CD8-positive, alpha-beta memory T cell (primary cell): ENCODE results near the gene SLCO1C1. TPM values are rescaled to one million over a fixed set of nuclear protein-coding genes. Genes with fewer than 3 reads are reported as not detected.

ENCODE experiments used
- CTCF ChIA-PET: fragments of 350-600 bp; sonication (Branson Sonifier 250); formaldehyde crosslinking; loops from one replicate; lab custom pipeline; 2021; ENCODE audit warnings: antibody characterized with exemption; lab: Charles Lee
- POLR2A ChIA-PET: fragments of 350-600 bp; sonication (Branson Sonifier 250); formaldehyde crosslinking; loops from one replicate; lab custom pipeline; 2021; ENCODE audit warnings: antibody characterized with exemption; lab: Charles Lee
- DNase-seq, 5 donors: peaks; one replicate each; pipeline versions ENCODE4 v3.0.0 to v3.0.0-alpha.2; 2020 to 2022; ENCODE audit warnings: mixed read lengths in 1 of 5
- H3K27ac ChIP-seq: one replicate; pipeline ENCODE4 v1.7.0; 2013; ENCODE audit warnings: low read depth, mild to moderate bottlenecking, low read length, moderate library complexity
- H3K27me3 ChIP-seq: 2 replicates; pipeline ENCODE4 v1.7.0; 2013; ENCODE audit warnings: low read length, mild to moderate bottlenecking; ENCODE audit not compliant: insufficient read depth, poor library complexity, severe bottlenecking
- H3K36me3 ChIP-seq: 2 replicates; pipeline ENCODE4 v1.7.0; 2013; ENCODE audit warnings: mild to moderate bottlenecking, low read length, moderate library complexity; ENCODE audit not compliant: insufficient read depth
- H3K4me1 ChIP-seq: 2 replicates; pipeline ENCODE4 v1.7.0; 2013; ENCODE audit warnings: mild to moderate bottlenecking, low read length, moderate library complexity; ENCODE audit not compliant: insufficient read depth
- H3K4me3 ChIP-seq: 2 replicates; pipeline ENCODE4 v1.7.0; 2013; ENCODE audit warnings: mild to moderate bottlenecking, low read length
- H3K9me3 ChIP-seq: 2 replicates; pipeline ENCODE4 v1.7.0; 2013; ENCODE audit warnings: mild to moderate bottlenecking, low read length
- H3K27ac Mint-ChIP-seq, 8 donors: one replicate each; pipeline ENCODE4 v1.8.0; 2020 to 2021; ENCODE audit warnings: mixed read lengths in 8 of 8, mild to moderate bottlenecking in 6 of 8, inconsistent platforms in 3 of 8, moderate library complexity in 3 of 8
- H3K27me3 Mint-ChIP-seq, 2 donors: one replicate each; pipeline ENCODE4 v1.8.0; 2020 to 2021; ENCODE audit warnings: mixed read lengths in 2 of 2, mild to moderate bottlenecking in 1 of 2, moderate library complexity in 1 of 2
- H3K36me3 Mint-ChIP-seq, 3 donors: one replicate each; pipeline ENCODE4 v1.8.0; 2020 to 2021; ENCODE audit warnings: mixed read lengths in 3 of 3, inconsistent platforms in 1 of 3, mild to moderate bottlenecking in 1 of 3
- H3K4me1 Mint-ChIP-seq, 3 donors: one replicate each; pipeline ENCODE4 v1.8.0; 2020 to 2021; ENCODE audit warnings: mixed read lengths in 3 of 3, inconsistent platforms in 1 of 3, mild to moderate bottlenecking in 1 of 3
- H3K4me3 Mint-ChIP-seq, 7 donors: one replicate each; pipeline ENCODE4 v1.8.0; 2020 to 2021; ENCODE audit warnings: mixed read lengths in 7 of 7, mild to moderate bottlenecking in 6 of 7, moderate library complexity in 4 of 7, inconsistent platforms in 2 of 7
- H3K9me3 Mint-ChIP-seq, 5 donors: one replicate each; pipeline ENCODE4 v1.8.0; 2020 to 2022; ENCODE audit warnings: mixed read lengths in 5 of 5, mild to moderate bottlenecking in 3 of 5, moderate library complexity in 2 of 5, inconsistent platforms in 1 of 5
- polyA plus RNA-seq: library from polyadenylated mRNA; unstranded; fragments of 300-500 nt; fragmentation: Illumina TruSeq; gene quantifications from one replicate; pipeline ENCODE4 v1.2.3, GENCODE V29; 2021
- total RNA-seq, 2 experiments: library from RNA; stranded (reverse); gene quantifications; one replicate each; pipeline ENCODE4 v1.2.3, GENCODE V29; 2021

Gene SLCO1C1
- total and polyA plus RNA-seq, 3 experiments from 2014 or later: not detected

- Mint-ChIP-seq H3K4me1 (no peaks in the 10 kb centered on the region), H3K27me3 (no peaks in the 10 kb centered on the region), H3K9me3 (peaks cover 0 to 4% (median 0%) of the 10 kb centered on the region in 5 donors), H3K36me3 (no peaks in the 10 kb centered on the region), H3K4me3 (no peak overlapping the region), H3K27ac (no peak overlapping the region)
- ChIA-PET CTCF (no interaction called here), POLR2A (no interaction called here)
- H3K9me3 ChIP-seq: no peaks in the 10 kb centered on the region
- H3K4me1 ChIP-seq: no peaks in the 10 kb centered on the region
- no peaks in the 10 kb centered on the region for H3K36me3 ChIP-seq
- no peak overlapping the region for H3K4me3 ChIP-seq
- DNase-seq: no peak
- H3K27ac ChIP-seq: no peak overlapping the region
- no peaks in the 10 kb centered on the region for H3K27me3 ChIP-seq
Measured at GRCh38 chr12:20701106-20701505, 6.0 kb downstream of the SLCO1C1 start.

GRCh38 chr12:20704860-20705259 lies 9.7 kb downstream of the SLCO1C1 start:
- Histone ChIP-seq H3K4me3 (no peak overlapping the region), H3K27ac (no peak overlapping the region), H3K9me3 (no peaks in the 10 kb centered on the region), H3K36me3 (no peaks in the 10 kb centered on the region), H3K4me1 (no peaks in the 10 kb centered on the region), H3K27me3 (no peaks in the 10 kb centered on the region)
- Mint-ChIP-seq H3K36me3 (no peaks in the 10 kb centered on the region), H3K27ac (no peak overlapping the region), H3K4me1 (no peaks in the 10 kb centered on the region), H3K9me3 (peaks cover 0 to 7% (median 0%) of the 10 kb centered on the region in 5 donors), H3K4me3 (no peak overlapping the region), H3K27me3 (no peaks in the 10 kb centered on the region)
- POLR2A ChIA-PET: no interaction called here
- CTCF ChIA-PET: no interaction called here
- no peak for DNase-seq

GRCh38 chr12:20711846-20712245 lies 16.7 kb downstream of the SLCO1C1 start:
- DNase-seq: no peak
- H3K27ac Mint-ChIP-seq: no peak overlapping the region
- H3K4me3 Mint-ChIP-seq: no peak overlapping the region
- ChIA-PET POLR2A (no interaction called here), CTCF (no interaction called here)
- Histone ChIP-seq H3K27me3 (no peaks in the 10 kb centered on the region), H3K27ac (no peak overlapping the region), H3K4me1 (no peaks in the 10 kb centered on the region), H3K9me3 (no peaks in the 10 kb centered on the region), H3K36me3 (no peaks in the 10 kb centered on the region), H3K4me3 (no peak overlapping the region)
- no peaks in the 10 kb centered on the region for H3K27me3 Mint-ChIP-seq
- peaks cover 0 to 9% (median 4%) of the 10 kb centered on the region in 5 donors for H3K9me3 Mint-ChIP-seq
- H3K4me1 Mint-ChIP-seq: no peaks in the 10 kb centered on the region
- H3K36me3 Mint-ChIP-seq: peaks cover 0 to 2% (median 0%) of the 10 kb centered on the region in 3 donors

GRCh38 chr12:20716037-20716436 lies 20.9 kb downstream of the SLCO1C1 start:
- H3K4me3 Mint-ChIP-seq: no peak overlapping the region
- ChIA-PET CTCF (no interaction called here), POLR2A (no interaction called here)
- no peaks in the 10 kb centered on the region for H3K4me1 Mint-ChIP-seq
- H3K27me3 ChIP-seq: no peaks in the 10 kb centered on the region
- peaks cover 0 to 2% (median 0%) of the 10 kb centered on the region in 3 donors for H3K36me3 Mint-ChIP-seq
- H3K27me3 Mint-ChIP-seq: no peaks in the 10 kb centered on the region
- no peaks in the 10 kb centered on the region for H3K9me3 ChIP-seq
- H3K4me1 ChIP-seq: no peaks in the 10 kb centered on the region
- no peak for DNase-seq
- peaks cover 0 to 6% (median 2%) of the 10 kb centered on the region in 5 donors for H3K9me3 Mint-ChIP-seq
- H3K27ac ChIP-seq: no peak overlapping the region
- H3K4me3 ChIP-seq: no peak overlapping the region
- H3K36me3 ChIP-seq: no peaks in the 10 kb centered on the region
- no peak overlapping the region for H3K27ac Mint-ChIP-seq

GRCh38 chr12:20716985-20717384 lies 21.9 kb downstream of the SLCO1C1 start:
- Histone ChIP-seq H3K4me1 (no peaks in the 10 kb centered on the region), H3K27me3 (no peaks in the 10 kb centered on the region), H3K36me3 (no peaks in the 10 kb centered on the region), H3K27ac (no peak overlapping the region), H3K9me3 (no peaks in the 10 kb centered on the region), H3K4me3 (no peak overlapping the region)
- POLR2A ChIA-PET: no interaction called here
- Mint-ChIP-seq H3K27ac (no peak overlapping the region), H3K4me3 (no peak overlapping the region), H3K9me3 (peaks cover 0 to 6% (median 2%) of the 10 kb centered on the region in 5 donors), H3K27me3 (no peaks in the 10 kb centered on the region), H3K4me1 (no peaks in the 10 kb centered on the region), H3K36me3 (no peaks in the 10 kb centered on the region)
- CTCF ChIA-PET: no interaction called here
- DNase-seq: no peak

GRCh38 chr12:20718294-20718693 lies 23.2 kb downstream of the SLCO1C1 start:
- Histone ChIP-seq H3K27ac (no peak overlapping the region), H3K9me3 (no peaks in the 10 kb centered on the region), H3K27me3 (no peaks in the 10 kb centered on the region), H3K4me1 (no peaks in the 10 kb centered on the region), H3K36me3 (no peaks in the 10 kb centered on the region), H3K4me3 (no peak overlapping the region)
- ChIA-PET CTCF (no interaction called here), POLR2A (no interaction called here)
- no peak for DNase-seq
- no peaks in the 10 kb centered on the region for H3K27me3 Mint-ChIP-seq
- no peaks in the 10 kb centered on the region for H3K36me3 Mint-ChIP-seq
- H3K27ac Mint-ChIP-seq: no peak overlapping the region
- H3K4me1 Mint-ChIP-seq: no peaks in the 10 kb centered on the region
- H3K9me3 Mint-ChIP-seq: peaks cover 0 to 2% (median 1%) of the 10 kb centered on the region in 5 donors
- no peak overlapping the region for H3K4me3 Mint-ChIP-seq

GRCh38 chr12:20722142-20722541 lies 27.0 kb downstream of the SLCO1C1 start:
- POLR2A ChIA-PET: no interaction called here
- DNase-seq: no peak
- no peaks in the 10 kb centered on the region for H3K4me1 ChIP-seq
- no peak overlapping the region for H3K27ac Mint-ChIP-seq
- peaks cover 0 to 1% (median 0%) of the 10 kb centered on the region in 5 donors for H3K9me3 Mint-ChIP-seq
- no peak overlapping the region for H3K27ac ChIP-seq
- H3K36me3 Mint-ChIP-seq: no peaks in the 10 kb centered on the region
- no peaks in the 10 kb centered on the region for H3K9me3 ChIP-seq
- H3K4me3 Mint-ChIP-seq: no peak overlapping the region
- no peaks in the 10 kb centered on the region for H3K27me3 ChIP-seq
- no peaks in the 10 kb centered on the region for H3K36me3 ChIP-seq
- H3K4me1 Mint-ChIP-seq: no peaks in the 10 kb centered on the region
- no peaks in the 10 kb centered on the region for H3K27me3 Mint-ChIP-seq
- CTCF ChIA-PET: no interaction called here
- no peak overlapping the region for H3K4me3 ChIP-seq

- no peaks in the 10 kb centered on the region for H3K4me1 Mint-ChIP-seq
- peaks cover 0 to 6% (median 0%) of the 10 kb centered on the region in 5 donors for H3K9me3 Mint-ChIP-seq
- H3K36me3 Mint-ChIP-seq: no peaks in the 10 kb centered on the region
- no peaks in the 10 kb centered on the region for H3K27me3 Mint-ChIP-seq
- H3K27ac Mint-ChIP-seq: no peak overlapping the region
- Histone ChIP-seq H3K4me1 (no peaks in the 10 kb centered on the region), H3K27ac (no peak overlapping the region), H3K27me3 (no peaks in the 10 kb centered on the region), H3K9me3 (no peaks in the 10 kb centered on the region), H3K4me3 (no peak overlapping the region), H3K36me3 (no peaks in the 10 kb centered on the region)
- CTCF ChIA-PET: no interaction called here
- H3K4me3 Mint-ChIP-seq: no peak overlapping the region
- POLR2A ChIA-PET: no interaction called here
- no peak for DNase-seq
Measured at GRCh38 chr12:20731274-20731673, 36.1 kb downstream of the SLCO1C1 start.

GRCh38 chr12:20740972-20741371 lies 45.8 kb downstream of the SLCO1C1 start:
- no peak overlapping the region for H3K4me3 Mint-ChIP-seq
- CTCF ChIA-PET: no interaction called here
- H3K27ac ChIP-seq: no peak overlapping the region
- no peak overlapping the region for H3K27ac Mint-ChIP-seq
- peaks cover 0 to under 1% (median 0%) of the 10 kb centered on the region in 5 donors for H3K9me3 Mint-ChIP-seq
- no peaks in the 10 kb centered on the region for H3K9me3 ChIP-seq
- H3K4me1 ChIP-seq: no peaks in the 10 kb centered on the region
- H3K36me3 Mint-ChIP-seq: no peaks in the 10 kb centered on the region
- H3K4me1 Mint-ChIP-seq: no peaks in the 10 kb centered on the region
- POLR2A ChIA-PET: no interaction called here
- DNase-seq: no peak
- H3K27me3 Mint-ChIP-seq: no peaks in the 10 kb centered on the region
- no peak overlapping the region for H3K4me3 ChIP-seq
- no peaks in the 10 kb centered on the region for H3K36me3 ChIP-seq
- no peaks in the 10 kb centered on the region for H3K27me3 ChIP-seq
